Left colon (tissue), 2 donors: ENCODE data around the gene PTPDC1. TPM values are rescaled to one million over a fixed set of nuclear protein-coding genes. Genes with fewer than 3 reads are reported as not detected.

Experiments used
- ATAC-seq: fragments of 200-7000 bp; cut with Tn5 transposase; one replicate; pipeline ENCODE4 v1.9.1; 2020; ENCODE audit warnings: mild to moderate bottlenecking, moderate library complexity
- DNase-seq, 2 donors: peaks; one replicate each; pipeline ENCODE4 v3.0.0-alpha.2; 2020
- intact Hi-C, 2 donors: fragments of 100-400 bp; cut with DNase I in 1 of 2; cut with micrococcal nuclease in 1 of 2; formaldehyde crosslinking; loops; one replicate each; pipeline versions ENCODE4 v1.11.2 to v1.14.0; 2022; cut with DNase I, micrococcal nuclease
- total RNA-seq, 2 donors: library from RNA; stranded (reverse); fragmentation: NEBNext Ultra II Directional; extraction: Animal tissue kit (Norgen Biotek cat#: 25700); gene quantifications; one replicate each; pipeline ENCODE4 v1.2.1, GENCODE V29; 2021
- donor health status: DM: no; HTN: no; CAD: no.
- donor health status: DM: yes; HTN: yes; CAD: no.

PTPDC1 gene
- total RNA-seq, 2 donors from 2014 or later: 6.5 to 6.6 TPM

DNA sequence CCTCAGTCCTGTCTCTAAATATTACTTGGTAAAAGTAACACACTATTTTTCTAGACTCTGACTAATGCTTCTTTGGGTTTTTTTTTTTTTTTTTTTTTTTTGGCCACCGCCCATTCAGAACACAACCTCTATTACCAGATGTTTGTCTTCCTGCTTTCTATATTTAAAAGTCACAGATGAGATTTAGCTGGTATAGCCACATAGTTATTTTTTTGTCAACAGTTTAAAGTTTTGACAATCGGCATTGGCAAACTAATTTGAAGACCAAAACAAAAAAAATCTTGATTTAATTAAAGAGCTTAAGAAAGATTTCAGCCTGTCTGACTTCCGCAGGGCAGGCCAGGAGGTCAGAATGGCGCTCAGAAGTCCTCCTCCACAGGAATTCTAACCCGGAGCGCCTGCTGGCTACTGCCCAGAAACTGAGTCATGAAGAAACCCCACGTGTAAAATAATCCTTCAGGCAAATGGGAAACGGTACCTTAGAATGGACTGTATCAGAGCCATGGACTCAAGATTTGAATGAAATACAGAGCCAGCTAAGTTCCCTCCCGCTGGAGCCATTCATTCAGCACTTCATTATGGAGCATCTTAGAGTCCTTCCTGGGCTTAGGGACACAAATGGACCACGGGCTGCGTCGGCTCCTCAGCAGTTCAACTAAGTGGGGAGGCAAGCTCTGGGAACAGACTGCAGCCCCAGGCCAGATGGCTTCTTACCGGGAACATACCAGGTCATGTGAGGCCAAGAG is 55.6 kb downstream of the PTPDC1 start:
- intact Hi-C loops: no loop called here
- DNase-seq: peak; percentile 53 to 70
- no peak for ATAC-seq

DNA sequence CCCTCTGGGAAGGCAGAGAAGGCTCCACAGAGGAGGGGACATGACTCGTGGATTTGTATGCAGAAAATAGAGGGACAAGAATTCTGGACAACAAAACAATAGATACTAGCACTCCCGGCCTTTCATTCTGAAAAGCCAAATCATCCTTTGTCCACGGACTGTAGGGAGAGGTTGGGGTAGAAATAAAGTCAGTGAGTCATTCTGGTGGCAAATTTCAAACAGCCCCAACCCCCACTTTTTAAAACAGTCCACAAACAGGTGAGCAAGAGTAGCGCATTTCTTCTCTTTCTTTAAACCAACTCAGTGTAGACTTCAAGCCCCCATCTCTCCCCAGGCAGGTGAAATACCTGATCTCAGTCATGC is 56.1 kb downstream of the PTPDC1 start:
- DNase-seq: no peak
- intact Hi-C loops: no loop called here
- ATAC-seq: no peak

DNA sequence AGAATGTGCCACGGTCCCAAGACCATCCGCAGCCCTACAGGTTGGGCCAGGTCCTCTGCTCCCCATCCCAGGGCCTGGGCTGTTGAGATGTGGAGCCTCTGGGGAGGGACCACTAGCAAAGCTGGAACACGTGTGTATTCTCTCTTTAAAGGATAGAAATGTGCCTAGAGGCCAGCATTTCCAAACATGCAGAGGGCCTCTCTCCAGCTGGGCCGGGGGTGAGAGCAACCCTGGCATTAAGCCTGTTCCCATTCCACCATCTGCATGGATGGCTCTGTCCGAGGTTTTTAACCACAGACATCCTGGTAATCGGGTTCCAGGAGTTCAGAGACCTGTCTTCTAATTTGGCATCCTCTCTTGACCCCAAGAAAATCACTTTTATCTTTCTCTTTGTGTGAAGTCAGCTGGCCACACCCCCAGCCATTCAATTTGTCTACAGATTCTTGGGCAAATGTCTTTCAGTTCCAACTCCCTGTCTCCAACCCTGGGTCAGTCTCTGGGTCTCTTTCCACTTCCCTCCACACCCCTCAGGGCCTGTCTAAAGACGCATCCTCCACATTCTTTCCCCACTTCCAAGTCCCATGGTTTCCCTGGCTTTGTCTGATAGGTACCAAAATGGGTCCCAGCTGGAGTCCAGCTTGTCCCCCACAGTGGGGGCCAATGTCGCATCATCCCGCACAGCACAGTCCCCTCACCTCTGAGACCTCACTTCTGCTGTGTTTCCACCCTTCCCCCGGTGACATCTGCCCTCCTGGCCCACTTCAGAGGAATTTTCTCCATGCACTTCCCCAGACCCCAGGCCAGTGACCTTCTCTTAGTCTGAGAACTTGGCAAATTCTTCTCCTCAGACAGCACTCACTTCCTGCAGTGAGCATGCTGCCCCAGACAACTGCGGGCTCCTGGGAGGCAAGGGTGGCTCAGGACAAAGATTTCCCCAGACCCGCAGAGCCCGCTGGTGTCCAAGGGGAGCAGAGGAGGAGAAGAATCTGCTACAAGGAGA is 56.8 kb downstream of the PTPDC1 start:
- intact Hi-C loops: no loop called here
- no peak for DNase-seq
- no peak for ATAC-seq

DNA sequence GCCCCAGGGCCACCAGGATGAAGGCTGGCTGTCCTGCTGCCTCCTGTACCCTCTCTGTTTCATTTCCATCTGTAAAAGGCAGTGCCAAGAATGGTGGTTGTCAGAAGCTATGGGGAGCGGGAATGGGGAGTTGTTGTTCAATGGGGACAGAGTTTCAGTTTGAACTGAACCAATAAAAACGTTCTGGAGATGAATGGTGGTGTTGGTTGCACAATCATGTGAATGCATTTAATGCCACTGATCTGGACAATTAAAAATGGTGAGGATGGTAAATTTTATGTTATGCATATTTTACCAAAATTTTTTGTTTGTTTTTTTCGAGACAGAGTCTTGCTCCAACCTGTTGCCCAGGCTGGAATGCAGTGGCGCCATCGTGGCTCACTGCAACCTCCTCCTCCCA is 58.1 kb downstream of the PTPDC1 start:
- DNase-seq (no peak), ATAC-seq (no peak)
- intact Hi-C loops: no loop called here

DNA sequence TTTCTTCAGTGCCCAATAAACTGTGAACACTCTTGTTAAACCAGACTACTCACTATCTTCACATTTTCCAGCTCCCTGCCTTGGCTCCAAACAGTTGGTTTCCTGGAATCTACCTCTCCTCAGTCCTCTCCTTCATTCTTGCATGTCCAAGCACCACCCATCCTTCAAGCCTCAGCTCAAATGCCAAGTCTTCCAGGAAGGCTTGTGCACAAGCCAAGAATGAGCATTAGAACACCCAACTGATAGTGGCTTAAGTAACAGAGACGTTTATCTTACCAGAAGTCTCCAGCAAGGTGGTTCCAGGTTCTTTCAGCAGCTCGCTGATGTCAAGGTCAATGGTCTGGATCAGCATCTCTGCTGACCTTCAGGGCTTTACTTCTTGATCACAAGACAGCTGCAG is 60.1 kb downstream of the PTPDC1 start:
- ATAC-seq: no peak
- intact Hi-C loops: no loop called here
- DNase-seq: no peak

DNA sequence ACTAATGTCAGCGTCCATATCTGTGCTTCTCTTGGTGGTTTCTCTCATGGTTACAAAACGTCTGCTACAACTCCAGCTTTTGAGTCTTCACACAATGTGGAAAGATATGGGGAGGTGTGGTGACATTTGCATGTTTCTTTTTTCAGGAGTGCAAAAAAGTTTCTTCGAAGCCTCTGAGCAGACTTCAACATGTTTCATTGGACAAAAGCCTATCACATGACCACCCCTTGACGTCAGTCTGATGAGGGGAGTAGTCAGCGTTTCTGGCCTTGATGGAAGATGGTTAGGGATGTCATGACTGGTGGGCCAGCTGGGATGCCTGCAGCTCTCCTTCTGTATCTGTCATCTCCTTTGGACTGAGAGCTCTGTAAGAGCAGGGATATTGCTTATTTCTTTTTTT is 61.4 kb downstream of the PTPDC1 start:
- ATAC-seq: no peak
- intact Hi-C loops: no loop called here
- DNase-seq: no peak

DNA sequence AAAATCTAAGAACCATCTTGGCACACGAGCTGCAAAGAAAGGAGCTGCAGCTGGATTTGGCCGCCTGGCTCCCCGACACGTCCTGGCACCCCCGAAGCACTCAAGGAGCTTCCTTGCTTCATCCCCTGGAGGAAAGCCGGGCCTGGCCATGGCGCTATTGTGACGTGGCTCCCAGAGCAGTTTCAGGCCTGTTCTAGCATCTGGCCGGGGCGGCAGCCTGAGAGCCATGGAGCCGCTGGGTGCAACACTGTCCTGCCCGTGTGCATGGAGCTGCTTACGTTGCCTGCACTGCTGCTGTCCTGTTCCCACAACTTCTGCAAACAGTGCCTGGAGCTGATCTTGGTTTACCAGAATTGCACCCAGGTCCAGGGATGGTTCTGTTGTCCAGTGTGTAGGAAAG is 63.5 kb downstream of the PTPDC1 start:
- DNase-seq (no peak), ATAC-seq (no peak)
- intact Hi-C loops: no loop called here

DNA sequence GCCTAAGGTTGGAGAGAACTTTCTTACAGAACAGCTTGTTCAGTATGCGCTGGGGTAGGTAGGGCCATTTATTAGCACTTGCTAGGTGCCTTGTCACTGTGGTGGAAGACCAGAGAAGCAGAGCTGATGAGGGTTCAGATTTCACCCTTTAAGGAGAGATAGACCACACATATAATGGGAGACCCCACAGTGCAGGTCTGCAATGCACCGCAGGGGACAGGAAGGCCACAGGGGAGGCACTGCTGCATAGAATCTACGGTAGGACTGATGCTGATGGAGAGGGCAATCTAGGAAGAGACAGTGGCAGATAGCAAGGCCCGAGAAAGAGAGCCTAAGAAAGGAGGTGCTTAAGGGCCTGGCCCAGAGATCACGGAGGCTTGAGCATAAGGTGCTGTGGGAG is 64.2 kb downstream of the PTPDC1 start:
- no peak for DNase-seq
- intact Hi-C loops: no loop called here
- no peak for ATAC-seq

DNA sequence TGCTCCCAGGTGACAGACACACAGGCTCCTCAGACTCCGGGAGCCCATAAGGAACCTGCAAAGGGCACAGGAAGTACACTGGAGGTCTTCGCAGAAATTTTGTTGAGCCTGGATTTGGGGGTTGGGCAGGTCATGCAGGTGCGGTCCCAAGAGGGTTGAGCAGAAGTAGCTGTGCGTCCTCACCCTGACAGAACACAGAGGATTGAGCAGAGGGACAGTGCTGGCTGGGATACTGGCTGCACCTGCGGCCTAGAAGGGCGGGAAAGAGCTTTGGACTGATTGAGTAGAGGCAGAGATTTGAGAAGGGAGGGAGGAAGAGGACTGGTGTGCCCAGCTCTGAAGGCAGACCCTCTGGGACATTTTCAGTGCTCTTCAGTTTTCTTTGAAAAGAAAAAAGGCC is 65.4 kb downstream of the PTPDC1 start:
- intact Hi-C loops: no loop called here

DNA sequence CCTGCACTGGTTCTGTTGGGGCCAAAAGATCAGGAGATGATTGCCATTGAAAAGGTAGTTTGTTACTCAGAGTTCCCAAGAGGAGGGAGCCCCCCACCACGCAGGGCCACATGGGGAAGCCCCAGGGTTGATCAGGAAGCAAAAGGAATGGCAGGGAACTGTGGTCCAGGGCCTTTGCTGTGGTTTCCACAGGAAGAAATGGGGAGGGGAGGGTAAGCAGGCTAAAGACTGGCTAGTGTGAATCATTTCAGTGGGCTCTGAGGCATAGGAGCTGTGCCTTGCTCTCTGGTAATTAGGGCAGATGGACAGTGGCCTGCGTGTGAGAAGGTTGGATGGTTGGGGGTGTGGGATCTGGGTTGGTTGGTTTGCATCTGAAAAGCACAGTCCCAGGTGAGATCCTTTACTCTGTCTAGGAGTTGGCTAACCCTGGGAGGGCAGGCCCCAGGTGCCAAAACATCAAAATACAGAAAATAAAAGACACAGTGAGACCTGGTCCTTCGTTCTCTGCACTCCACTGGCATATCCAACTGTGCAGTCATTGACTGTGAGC is 66.1 kb downstream of the PTPDC1 start:
- ATAC-seq: no peak
- DNase-seq: no peak
- intact Hi-C loops: no loop called here

More for the DNA sequence above, 65.4 kb downstream of the PTPDC1 start:
- DNase-seq (no peak), ATAC-seq (no peak)

DNA sequence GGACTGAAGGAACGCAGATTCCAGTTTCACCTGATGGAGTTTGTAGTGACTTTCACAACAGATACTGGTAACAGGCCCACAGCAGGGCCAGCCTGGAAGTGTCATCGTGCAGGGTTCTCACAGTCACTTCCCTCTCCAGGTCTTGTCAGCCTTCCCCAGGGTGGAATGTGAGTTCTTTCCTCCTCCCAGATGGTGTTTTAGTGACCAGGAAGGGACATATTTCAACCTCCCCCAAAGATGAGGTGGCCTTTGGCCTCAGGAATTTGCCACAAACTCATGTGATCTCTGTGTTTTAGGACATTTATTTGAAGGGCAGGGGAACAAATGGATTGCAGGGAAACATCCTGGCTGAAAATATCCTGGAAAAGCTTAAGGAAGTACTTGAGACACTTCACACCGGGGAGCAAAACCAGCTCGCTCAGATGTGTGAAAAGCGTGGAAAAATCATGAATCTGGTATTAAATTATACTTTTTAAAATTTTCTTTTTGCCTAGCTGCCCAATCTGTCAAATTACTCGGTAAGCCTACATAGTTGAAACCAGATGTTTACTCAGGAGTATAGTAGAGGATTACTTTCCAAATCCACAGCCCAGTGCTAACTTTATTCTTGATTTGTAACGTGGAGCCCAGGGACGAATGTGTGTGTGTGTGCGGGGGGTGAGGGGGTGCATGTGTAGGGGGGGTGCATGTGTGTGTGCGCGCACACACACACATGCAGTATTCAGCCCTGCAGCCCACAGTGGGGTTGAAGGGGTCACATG is 66.8 kb downstream of the PTPDC1 start:
- intact Hi-C loops: no loop called here
- ATAC-seq (no peak), DNase-seq (no peak)

DNA sequence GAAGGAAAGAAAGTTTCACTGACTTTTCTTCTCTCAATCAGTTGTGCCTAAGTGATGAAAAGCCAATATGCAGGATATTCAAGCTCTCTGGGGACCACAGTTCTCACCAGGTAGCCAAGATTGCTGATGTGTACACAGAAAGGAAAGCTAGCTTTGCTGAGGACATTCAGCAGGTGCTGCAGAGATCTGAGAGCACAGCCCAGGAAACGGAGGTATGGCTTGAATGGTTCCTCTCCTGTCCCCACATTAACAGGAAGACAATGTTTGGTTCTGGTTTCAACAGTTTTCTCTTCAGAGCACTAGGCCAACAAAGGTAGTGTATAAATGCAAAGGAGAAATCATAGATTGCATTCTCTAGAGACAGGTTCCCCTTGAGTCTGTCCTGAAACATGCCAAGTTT is 69.6 kb downstream of the PTPDC1 start:
- intact Hi-C loops: no loop called here
- DNase-seq (no peak), ATAC-seq (no peak)

DNA sequence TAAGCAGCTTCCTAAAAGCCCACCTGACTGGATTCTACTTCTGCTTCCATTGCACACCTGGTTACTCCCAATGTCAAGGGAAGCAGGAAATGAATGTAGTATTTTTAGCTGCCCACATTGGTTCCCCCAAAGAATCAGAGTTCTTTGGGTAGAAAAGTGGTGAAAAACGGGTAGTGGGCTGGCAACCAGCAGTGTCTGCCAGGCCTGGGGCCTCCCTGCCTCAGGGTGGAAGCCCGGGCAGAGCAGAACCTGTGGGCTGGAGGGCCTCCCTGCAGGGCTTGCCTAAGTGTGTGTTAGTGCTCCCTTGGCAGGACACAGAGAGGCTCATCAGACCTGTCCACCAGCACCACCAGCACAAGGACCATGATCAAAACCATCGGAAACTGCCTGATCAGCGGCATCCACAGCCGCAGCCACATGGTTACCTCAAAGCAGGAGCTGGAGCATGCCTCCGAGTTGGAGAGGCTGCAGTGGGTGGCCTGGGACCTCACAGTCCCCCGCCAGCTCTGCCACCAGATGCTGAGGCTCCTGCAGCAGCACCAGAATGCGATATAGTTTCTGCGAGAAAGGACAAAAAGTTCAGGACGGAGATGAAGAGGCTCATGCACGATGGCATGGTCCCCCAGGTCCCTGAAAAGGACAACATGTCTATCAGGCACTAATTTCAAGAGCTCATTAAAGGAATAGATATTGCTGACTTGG is 72.2 kb downstream of the PTPDC1 start:
- DNase-seq: no peak
- intact Hi-C loops: no loop called here
- no peak for ATAC-seq

DNA sequence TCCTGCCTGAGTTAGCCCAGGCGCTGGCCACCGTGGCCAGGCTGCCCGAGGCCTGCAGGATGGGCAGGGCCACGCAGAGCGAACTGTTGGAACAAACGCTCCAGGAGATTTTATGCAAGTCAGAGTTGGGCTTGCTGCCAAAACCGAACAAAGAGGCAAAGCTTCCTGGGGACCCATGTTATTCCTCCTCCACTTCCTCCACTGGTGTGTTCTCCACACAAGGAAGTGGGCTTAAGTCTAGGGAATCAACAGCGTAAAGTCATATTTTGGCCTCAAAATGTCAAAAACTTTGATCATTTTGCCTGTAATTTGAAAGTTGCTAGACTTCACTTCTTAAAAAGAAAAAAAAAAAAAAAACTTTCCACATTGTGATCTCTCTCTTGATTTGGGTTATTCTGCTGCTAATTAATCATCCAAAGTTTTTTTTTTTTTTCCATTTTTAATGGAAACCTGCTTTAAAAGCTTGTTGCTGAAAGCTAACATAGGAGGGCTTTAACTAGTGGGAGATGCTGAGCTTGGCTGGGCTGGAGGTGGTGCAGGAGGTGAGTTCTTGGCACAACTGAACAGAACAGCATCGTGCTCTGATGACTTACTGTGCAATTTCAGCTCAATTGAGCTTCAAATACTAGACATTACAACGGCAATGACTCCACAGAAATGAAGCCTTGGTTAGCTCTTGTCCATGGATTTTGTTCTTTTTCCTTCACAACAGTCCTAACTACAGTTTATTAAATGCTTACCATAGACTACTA is 73.0 kb downstream of the PTPDC1 start:
- DNase-seq (peak; percentile 85 to 88), ATAC-seq (peak; percentile 95)
- intact Hi-C loops: no loop called here
